ENCODE measurements around the gene SASS6. TPM values are rescaled to one million over a fixed set of nuclear protein-coding genes. Genes with fewer than 3 reads are reported as not detected.
A peak's percentile ranks its signal among the peaks of the same experiment; 100 is the strongest.

Gene SASS6
- total RNA-seq, 4 donors from 2014 or later, result 1.9 to 6.8 (median 3.8) TPM

- Histone ChIP-seq H3K9me3 (no peaks in the 10 kb centered on the region), H3K27ac (no peak overlapping the region), H3K27me3 (no peaks in the 10 kb centered on the region), H3K4me1 (peaks cover 12 to 49% (median 17%) of the 10 kb centered on the region in 3 donors), H3K36me3 (peaks cover 0 to 35% (median 16%) of the 10 kb centered on the region in 3 donors), H3K4me3 (no peak overlapping the region)
- no peak for DNase-seq
- intact Hi-C loops (cut with DNase I), result loop anchor here (10.0 kb wide), 1 partner anchor 320 kb away; no protein-coding TSS in a partner anchor
- 66 to 71% methylated on average over 3 of the region's 3 CpGs for WGBS, 2 donors
- TF ChIP-seq CTCF (IDR thresholded peaks at IDR 0.05), result no peak
- no peak for TF ChIP-seq POLR2A (IDR thresholded peaks at IDR 0.05)
These were observed 2.1 kb upstream of the SASS6 start for GRCh38 chr1:100134872-100135271.

- no peak for DNase-seq
- H3K9me3 ChIP-seq, result no peaks in the 10 kb centered on the region
- WGBS, 2 donors, result 79% methylated on average over 8 of the region's 8 CpGs
- TF ChIP-seq POLR2A (IDR thresholded peaks at IDR 0.05) (no peak), CTCF (IDR thresholded peaks at IDR 0.05) (no peak)
- peaks cover 12 to 49% (median 17%) of the 10 kb centered on the region in 3 donors for H3K4me1 ChIP-seq
- H3K36me3 ChIP-seq, result peaks cover 0 to 3% (median 0%) of the 10 kb centered on the region in 3 donors
- intact Hi-C loops (cut with DNase I), result loop anchor here (10.0 kb wide), 1 partner anchor 317 kb away; no protein-coding TSS in a partner anchor
- H3K27me3 ChIP-seq, result no peaks in the 10 kb centered on the region
- H3K27ac ChIP-seq, result no peak overlapping the region
- H3K4me3 ChIP-seq, result peak overlapping the region in 3 of 4 donors; percentile 81 to 92 (median 81)
These were observed 1.1 kb downstream of the SASS6 start for GRCh38 chr1:100131623-100132022.

GRCh38 chr1:100130552-100131077 lies 2.1 kb downstream of the SASS6 start:
- H3K27me3 ChIP-seq, result no peaks in the 10 kb centered on the region
- WGBS, 2 donors, result 73 to 80% methylated on average over 4 to 5 of the region's 5 CpGs
- no peak overlapping the region for H3K4me3 ChIP-seq
- DNase-seq, result no peak
- no peak overlapping the region for H3K27ac ChIP-seq
- intact Hi-C loops (cut with DNase I), result loop anchor here (10.0 kb wide), 1 partner anchor 316 kb away; no protein-coding TSS in a partner anchor
- no peak for TF ChIP-seq POLR2A (IDR thresholded peaks at IDR 0.05)
- no peak for TF ChIP-seq CTCF (IDR thresholded peaks at IDR 0.05)
- no peaks in the 10 kb centered on the region for H3K36me3 ChIP-seq
- peaks cover 12 to 41% (median 17%) of the 10 kb centered on the region in 3 donors for H3K4me1 ChIP-seq
- H3K9me3 ChIP-seq, result no peaks in the 10 kb centered on the region

GRCh38 chr1:100127226-100127625 lies 5.5 kb downstream of the SASS6 start:
- TF ChIP-seq POLR2A (IDR thresholded peaks at IDR 0.05), result no peak
- TF ChIP-seq CTCF (IDR thresholded peaks at IDR 0.05), result no peak
- no peak for DNase-seq
- Histone ChIP-seq H3K4me1 (peaks cover 3 to 16% (median 7%) of the 10 kb centered on the region in 3 donors), H3K4me3 (no peak overlapping the region), H3K27ac (no peak overlapping the region), H3K9me3 (no peaks in the 10 kb centered on the region), H3K36me3 (peaks cover 0 to 16% (median 0%) of the 10 kb centered on the region in 3 donors), H3K27me3 (no peaks in the 10 kb centered on the region)
- 52 to 94% methylated on average over 1 of the region's 1 CpG for WGBS, 2 donors
- intact Hi-C loops (cut with DNase I), result no loop called here

- Histone ChIP-seq H3K4me3 (no peak overlapping the region), H3K4me1 (no peaks in the 10 kb centered on the region), H3K27ac (no peak overlapping the region), H3K27me3 (no peaks in the 10 kb centered on the region), H3K36me3 (peaks cover 0 to 43% (median 0%) of the 10 kb centered on the region in 3 donors), H3K9me3 (no peaks in the 10 kb centered on the region)
- TF ChIP-seq CTCF (IDR thresholded peaks at IDR 0.05), result no peak
- TF ChIP-seq POLR2A (IDR thresholded peaks at IDR 0.05), result no peak
- no peak for DNase-seq
- WGBS, 2 donors, result 85 to 90% methylated on average over 1 of the region's 1 CpG
- intact Hi-C loops (cut with DNase I), result no loop called here
These were observed 10.6 kb downstream of the SASS6 start for GRCh38 chr1:100122177-100122576.
